GM18873 (cell line): ENCODE data around the gene KRT9.
"Not testable (repeated sequence)": the region's sequence is repeated elsewhere in the genome, so short reads cannot be mapped to it uniquely, and the experiment has no call there.

Experiments used
- ATAC-seq: cut with Tn5 transposase; IDR thresholded peaks from one replicate; pipeline ENCODE4 v1.9.1; 2021; ENCODE audit warnings: mild to moderate bottlenecking, moderate library complexity, moderate number of reproducible peaks; ENCODE audit not compliant: unreplicated experiment, low FRiP score

KRT9 gene

GRCh38 chr17:41547921-41548843, 23.7 kb downstream of the KRT9 start:
- no peak for ATAC-seq

GRCh38 chr17:41547378-41547841, 24.4 kb downstream of the KRT9 start:
- no peak for ATAC-seq

GRCh38 chr17:41546819-41547218, 25.0 kb downstream of the KRT9 start:
- ATAC-seq: no peak

- ATAC-seq: no peak
These were observed 25.9 kb downstream of the KRT9 start for GRCh38 chr17:41545829-41546410.

GRCh38 chr17:41544935-41545334, 26.9 kb downstream of the KRT9 start:
- no peak for ATAC-seq

- no peak for ATAC-seq
These were observed 27.4 kb downstream of the KRT9 start for GRCh38 chr17:41544491-41544892.

- not testable (repeated sequence) for ATAC-seq
These were observed 29.1 kb downstream of the KRT9 start for GRCh38 chr17:41542786-41543185.

GRCh38 chr17:41542357-41542756, 29.5 kb downstream of the KRT9 start:
- ATAC-seq: no peak

GRCh38 chr17:41540921-41541625, 30.8 kb downstream of the KRT9 start:
- ATAC-seq: no peak

GRCh38 chr17:41539979-41540701, 31.7 kb downstream of the KRT9 start:
- no peak for ATAC-seq

GRCh38 chr17:41539071-41539492, 32.8 kb downstream of the KRT9 start:
- no peak for ATAC-seq

GRCh38 chr17:41538565-41538991, 33.3 kb downstream of the KRT9 start:
- ATAC-seq: no peak

GRCh38 chr17:41537990-41538389, 33.9 kb downstream of the KRT9 start:
- ATAC-seq: no peak

GRCh38 chr17:41537614-41537954, 34.3 kb downstream of the KRT9 start:
- no peak for ATAC-seq

- no peak for ATAC-seq
These were observed 34.9 kb downstream of the KRT9 start for GRCh38 chr17:41536741-41537613.

GRCh38 chr17:41535764-41536481, 35.9 kb downstream of the KRT9 start:
- ATAC-seq: no peak

- no peak for ATAC-seq
These were observed 36.8 kb downstream of the KRT9 start for GRCh38 chr17:41534899-41535546.

GRCh38 chr17:41533613-41534012, 38.2 kb downstream of the KRT9 start:
- ATAC-seq: no peak
